ENCODE results near the gene CHD6.

- TF ChIP-seq CTCF (IDR thresholded peaks at IDR 0.05 in 2 of 3, conservative IDR thresholded peaks at IDR 0.05 in 1 of 3; ENCODE audit: borderline replicate concordance in 1 of 3, insufficient read depth in 1 of 3, low read depth in 2 of 3, low read length in 2 of 3): no peak
- TF ChIP-seq MAX (IDR thresholded peaks at IDR 0.05): no peak
- TF ChIP-seq POLR2A (IDR thresholded peaks at IDR 0.05; ENCODE audit: borderline replicate concordance, extremely low read depth, insufficient read depth, insufficient read length): no peak
- no peak for TF ChIP-seq RAD21 (IDR thresholded peaks at IDR 0.05; ENCODE audit: low read depth)
- no peak for TF ChIP-seq POLR2AphosphoS5 (IDR thresholded peaks at IDR 0.05; ENCODE audit: low read depth, low read length)
- TF ChIP-seq, protein P1, sequence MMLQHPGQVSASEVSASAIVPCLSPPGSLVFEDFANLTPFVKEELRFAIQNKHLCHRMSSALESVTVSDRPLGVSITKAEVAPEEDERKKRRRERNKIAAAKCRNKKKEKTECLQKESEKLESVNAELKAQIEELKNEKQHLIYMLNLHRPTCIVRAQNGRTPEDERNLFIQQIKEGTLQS (IDR thresholded peaks at IDR 0.05): no peak
- TF ChIP-seq SP1 (IDR thresholded peaks at IDR 0.05; ENCODE audit: low read depth): no peak
- no peak for TF ChIP-seq SIN3A (IDR thresholded peaks at IDR 0.05; ENCODE audit: low read depth)
- TF ChIP-seq SRF (IDR thresholded peaks at IDR 0.05; ENCODE audit: low read depth): no peak
- TF ChIP-seq YY1 (IDR thresholded peaks at IDR 0.05; ENCODE audit: extremely low read depth, insufficient replicate concordance, low read depth, low read length): no peak
- no peak for TF ChIP-seq EGR1 (IDR thresholded peaks at IDR 0.05; ENCODE audit: low read depth)
- TF ChIP-seq EZH2 (IDR thresholded peaks at IDR 0.05): no peak
- TF ChIP-seq CBX3 (IDR thresholded peaks at IDR 0.05; ENCODE audit: low read depth): no peak
- no peak for TF ChIP-seq EZH2phosphoT487 (IDR thresholded peaks at IDR 0.05; ENCODE audit: borderline replicate concordance)
These were observed 36.7 kb upstream of the CHD6 start for GRCh38 chr20:41654884-41655283.

All from HCT116 (cell line).